ENCODE measurements around the gene GAB2. TPM values are rescaled to one million over a fixed set of nuclear protein-coding genes. Genes with fewer than 3 reads are reported as not detected.

The GAB2 gene
- total RNA-seq, 4 donors from 2014 or later, result 15.9 to 82.3 (median 21.1) TPM

DNA sequence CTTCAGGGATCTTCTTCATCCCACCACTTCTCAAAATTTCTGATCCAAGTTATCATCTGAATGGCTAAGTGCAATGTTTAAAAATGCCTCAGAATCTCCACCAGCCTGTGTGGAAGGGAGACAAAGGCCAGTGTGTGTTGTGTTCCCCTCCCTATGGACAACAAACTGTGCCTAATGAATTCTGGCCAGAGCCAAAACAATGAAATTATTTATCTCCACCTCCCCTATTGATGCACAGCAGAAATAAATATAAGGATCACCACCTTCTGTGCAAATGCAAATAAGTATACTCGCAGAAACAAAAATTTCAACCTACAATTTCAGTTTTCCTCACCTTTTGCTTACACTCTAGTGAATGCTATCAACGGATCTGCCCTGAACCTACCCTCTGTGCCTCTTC is 75.8 kb downstream of the GAB2 start:
- Histone ChIP-seq H3K27me3 (no peaks in the 10 kb centered on the region), H3K9me3 (no peaks in the 10 kb centered on the region), H3K27ac (no peak overlapping the region), H3K4me3 (no peak overlapping the region), H3K4me1 (peaks cover 0 to 4% of the 10 kb centered on the region in 2 donors), H3K36me3 (no peaks in the 10 kb centered on the region)
- intact Hi-C loops (cut with DNase I; ENCODE audit: low total_unique reads), result no loop called here
- no peak for DNase-seq
- TF ChIP-seq CTCF (IDR thresholded peaks at IDR 0.05) (no peak), POLR2A (IDR thresholded peaks at IDR 0.05) (no peak)

- no peaks in the 10 kb centered on the region for H3K27me3 ChIP-seq
- no peak overlapping the region for H3K4me3 ChIP-seq
- H3K36me3 ChIP-seq, result no peaks in the 10 kb centered on the region
- no peak overlapping the region for H3K27ac ChIP-seq
- no peak for DNase-seq
- peaks cover 0 to 1% of the 10 kb centered on the region in 2 donors for H3K4me1 ChIP-seq
- intact Hi-C loops (cut with DNase I; ENCODE audit: low total_unique reads), result no loop called here
- H3K9me3 ChIP-seq, result no peaks in the 10 kb centered on the region
- no peak for TF ChIP-seq POLR2A (IDR thresholded peaks at IDR 0.05)
These were observed 77.1 kb downstream of the GAB2 start for GRCh38 chr11:78340530-78340929.

- intact Hi-C loops (cut with DNase I; ENCODE audit: low total_unique reads), result no loop called here
These were observed 77.7 kb downstream of the GAB2 start for GRCh38 chr11:78339945-78340344.

DNA sequence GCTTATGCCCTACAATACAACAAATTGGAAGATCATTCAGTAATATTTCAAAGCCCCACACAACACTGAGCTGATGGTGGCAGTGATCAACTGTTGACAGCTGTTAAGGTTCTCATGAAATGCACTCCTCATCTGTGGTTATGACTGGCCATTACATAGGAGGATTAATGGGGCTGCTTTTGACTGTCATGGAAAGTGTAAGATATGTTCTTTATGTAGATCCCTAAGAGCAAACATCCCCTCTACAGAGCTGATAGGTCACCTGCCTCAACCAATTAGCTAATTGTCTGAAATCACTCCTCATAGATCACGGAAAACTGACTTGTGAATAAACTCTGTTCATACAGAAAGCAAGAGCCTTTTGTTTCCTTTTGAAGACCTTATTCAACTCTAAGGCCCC is 78.1 kb downstream of the GAB2 start:
- Histone ChIP-seq H3K9me3 (no peaks in the 10 kb centered on the region), H3K4me1 (no peaks in the 10 kb centered on the region), H3K27ac (no peak overlapping the region), H3K27me3 (no peaks in the 10 kb centered on the region), H3K36me3 (no peaks in the 10 kb centered on the region), H3K4me3 (no peak overlapping the region)
- intact Hi-C loops (cut with DNase I; ENCODE audit: low total_unique reads), result no loop called here
- DNase-seq, result no peak
- TF ChIP-seq CTCF (IDR thresholded peaks at IDR 0.05), result no peak
- TF ChIP-seq POLR2A (IDR thresholded peaks at IDR 0.05), result no peak

More at GRCh38 chr11:78339945-78340344, 77.7 kb downstream of the GAB2 start:
- Histone ChIP-seq H3K27me3 (no peaks in the 10 kb centered on the region), H3K4me1 (no peaks in the 10 kb centered on the region), H3K9me3 (no peaks in the 10 kb centered on the region), H3K27ac (no peak overlapping the region), H3K4me3 (no peak overlapping the region), H3K36me3 (no peaks in the 10 kb centered on the region)
- no peak for DNase-seq
- TF ChIP-seq POLR2A (IDR thresholded peaks at IDR 0.05) (no peak), CTCF (IDR thresholded peaks at IDR 0.05) (no peak)

- intact Hi-C loops (cut with DNase I; ENCODE audit: low total_unique reads), result no loop called here
- H3K4me1 ChIP-seq, result no peaks in the 10 kb centered on the region
- DNase-seq, result no peak
- no peak overlapping the region for H3K4me3 ChIP-seq
- no peaks in the 10 kb centered on the region for H3K36me3 ChIP-seq
- TF ChIP-seq CTCF (IDR thresholded peaks at IDR 0.05), result no peak
- no peak for TF ChIP-seq POLR2A (IDR thresholded peaks at IDR 0.05)
- no peaks in the 10 kb centered on the region for H3K9me3 ChIP-seq
- H3K27ac ChIP-seq, result no peak overlapping the region
- no peaks in the 10 kb centered on the region for H3K27me3 ChIP-seq
These were observed 78.9 kb downstream of the GAB2 start for GRCh38 chr11:78338702-78339101.

DNA sequence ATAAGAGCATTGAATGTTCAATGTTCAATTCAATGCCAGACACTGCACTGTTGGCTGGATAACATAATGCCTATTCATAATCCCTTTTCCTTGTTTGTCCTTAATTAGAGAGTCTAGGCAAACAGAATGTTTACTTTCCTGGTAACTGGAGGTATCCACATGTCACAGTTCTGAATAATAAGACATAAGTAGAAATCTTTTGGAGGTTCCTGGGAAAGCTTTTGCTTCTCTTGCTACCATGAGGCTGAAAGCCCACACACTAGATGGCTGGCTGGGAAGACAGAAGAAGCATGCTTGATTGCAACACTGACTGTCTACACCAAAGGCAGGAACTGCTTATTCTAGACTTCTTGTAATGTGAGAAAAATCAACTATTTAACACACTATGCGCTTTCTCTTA is 79.5 kb downstream of the GAB2 start:
- no peak for DNase-seq
- no peaks in the 10 kb centered on the region for H3K36me3 ChIP-seq
- intact Hi-C loops (cut with DNase I; ENCODE audit: low total_unique reads), result no loop called here
- H3K4me1 ChIP-seq, result no peaks in the 10 kb centered on the region
- H3K27ac ChIP-seq, result no peak overlapping the region
- no peak overlapping the region for H3K4me3 ChIP-seq
- no peaks in the 10 kb centered on the region for H3K9me3 ChIP-seq
- no peak for TF ChIP-seq CTCF (IDR thresholded peaks at IDR 0.05)
- no peak for TF ChIP-seq POLR2A (IDR thresholded peaks at IDR 0.05)
- H3K27me3 ChIP-seq, result no peaks in the 10 kb centered on the region
